K562 (cell line): ENCODE data around the gene SLC24A4.

Source experiments
- NRF1 ChIP-seq, 2 experiments: fragments of 450-650 bp; IDR thresholded peaks in 1 of 2; conservative IDR thresholded peaks in 1 of 2; 2 replicates each; pipeline ENCODE4 v1.6.1; 2014; ENCODE audit warnings: mild to moderate bottlenecking in 2 of 2
- RAD21 ChIP-seq, 2 experiments: fragments of 250-450 bp in 1 of 2; fragments of 450-650 bp in 1 of 2; sonication (Bioruptor Pico) in 1 of 2; formaldehyde crosslinking in 1 of 2; IDR thresholded peaks in 1 of 2; conservative IDR thresholded peaks in 1 of 2; 2 replicates each; pipeline versions ENCODE4 v1.4.0 to v1.8.0; 2020 to 2022; ENCODE audit warnings: mild to moderate bottlenecking in 2 of 2, moderate library complexity in 1 of 2
- ZBTB17 ChIP-seq: fragments of 450-650 bp; formaldehyde crosslinking; IDR thresholded peaks from 2 replicates; pipeline ENCODE4 v1.4.0; 2020; ENCODE audit warnings: mild to moderate bottlenecking
- ZBTB8A ChIP-seq: fragments of 450-650 bp; IDR thresholded peaks from 2 replicates; pipeline ENCODE4 v1.6.1; 2018; ENCODE audit warnings: mild to moderate bottlenecking, moderate library complexity; ENCODE audit not compliant: partially characterized antibody
- ZNF24 ChIP-seq: fragments of 450-650 bp; IDR thresholded peaks from 2 replicates; pipeline ENCODE4 v1.6.1; 2016
- ZNF274 ChIP-seq: IDR thresholded peaks from 2 replicates; pipeline ENCODE4 v1.6.1; 2011; ENCODE audit warnings: low read depth, mild to moderate bottlenecking, low read length, moderate library complexity, borderline replicate concordance
- ZNF589 ChIP-seq: fragments of 200-800 bp; sonication (Bioruptor generic); IDR thresholded peaks from 2 replicates; pipeline ENCODE4 v1.6.1; 2016; ENCODE audit warnings: low read depth, missing genetic modification characterization, missing compliant biosample characterization

GRCh38 chr14:92516966-92517506 lies 194.1 kb downstream of the SLC24A4 start:
- no peak for TF ChIP-seq ZBTB8A
- no peak for TF ChIP-seq ZNF24
- TF ChIP-seq NRF1 (conservative IDR thresholded peaks at IDR 0.05 in 1 of 2, IDR thresholded peaks at IDR 0.05 in 1 of 2), result no peak
- TF ChIP-seq RAD21 (CRISPR knock-in tag; conservative IDR thresholded peaks at IDR 0.05 in 1 of 2, IDR thresholded peaks at IDR 0.05 in 1 of 2), result no peak
- TF ChIP-seq ZNF274, result no peak
- no peak for TF ChIP-seq ZNF589 (CRISPR knock-in tag)
- TF ChIP-seq ZBTB17 (CRISPR knock-in tag), result no peak
